Vagina (tissue), 2 donors: ENCODE measurements around the gene AK9. TPM values are rescaled to one million over a fixed set of nuclear protein-coding genes. Genes with fewer than 3 reads are reported as not detected.

Source experiments
- DNase-seq, 2 donors: peaks; one replicate each; pipeline ENCODE4 v3.0.0-alpha.2; 2017; ENCODE audit errors: extremely low spot score in 2 of 2
- H3K27ac ChIP-seq: fragments of 200-600 bp; sonication (generic); one replicate; pipeline ENCODE4 v1.5.1; 2019
- H3K27me3 ChIP-seq: fragments of 200-600 bp; sonication (generic); one replicate; pipeline ENCODE4 v1.5.1; 2019
- H3K36me3 ChIP-seq, 2 donors: fragments of 200-600 bp; sonication (generic); one replicate each; pipeline ENCODE4 v1.5.1; 2017 to 2019
- H3K4me1 ChIP-seq: fragments of 200-600 bp; sonication (generic); one replicate; pipeline ENCODE4 v1.5.1; 2019
- H3K4me3 ChIP-seq, 2 donors: fragments of 200-600 bp; sonication (generic); 1 replicate in 1 of 2; 2 replicates in 1 of 2; pipeline ENCODE4 v1.5.1; 2016 to 2019
- H3K9me3 ChIP-seq: fragments of 200-600 bp; sonication (generic); one replicate; pipeline ENCODE4 v1.5.1; 2019
- CTCF ChIP-seq, 3 experiments: fragments of 450-650 bp in 2 of 3; fragments of 200-600 bp in 1 of 3; sonication (generic) in 1 of 3; IDR thresholded peaks; one replicate each; pipeline ENCODE4 v1.5.1; 2017 to 2019; ENCODE audit warnings: antibody characterized with exemption in 3 of 3, mild to moderate bottlenecking in 2 of 3, moderate library complexity in 2 of 3
- POLR2A ChIP-seq, 2 donors: fragments of 450-650 bp; IDR thresholded peaks; one replicate each; pipeline ENCODE4 v1.6.1; 2017; ENCODE audit warnings: antibody characterized with exemption in 2 of 2, mild to moderate bottlenecking in 2 of 2, moderate library complexity in 2 of 2
- POLR2AphosphoS5 ChIP-seq, 2 donors: sonication (generic); formaldehyde crosslinking; IDR thresholded peaks; one replicate each; pipeline ENCODE4 v1.9.0; 2017; ENCODE audit warnings: antibody characterized with exemption in 2 of 2, mild to moderate bottlenecking in 2 of 2, low read depth in 1 of 2; ENCODE audit not compliant: insufficient read depth in 1 of 2
- intact Hi-C: fragments of 100-400 bp; cut with DNase I; formaldehyde crosslinking; loops from one replicate; pipeline ENCODE4 v1.15.1; 2023
- total RNA-seq: library from RNA; depleted of rRNA; stranded (reverse); fragments of >200 nt; gene quantifications from one replicate; pipeline ENCODE4 v1.2.3, GENCODE V29; 2016

The AK9 gene
- total RNA-seq, 1 donor from 2014 or later = 8.1 TPM

- Histone ChIP-seq H3K27me3 (no peaks in the 10 kb centered on the region), H3K9me3 (no peaks in the 10 kb centered on the region), H3K4me1 (peaks cover 45% of the 10 kb centered on the region), H3K36me3 (peaks cover 0 to 10% of the 10 kb centered on the region in 2 donors), H3K27ac (peak overlapping the region; percentile 84), H3K4me3 (no peak overlapping the region)
- TF ChIP-seq POLR2AphosphoS5 (IDR thresholded peaks at IDR 0.05; ENCODE audit: insufficient read depth in 1 of 2, low read depth in 1 of 2) = no peak
- no peak for TF ChIP-seq POLR2A (IDR thresholded peaks at IDR 0.05)
- no peak for TF ChIP-seq CTCF (IDR thresholded peaks at IDR 0.05)
- intact Hi-C loops = no loop called here
- DNase-seq = no peak
These were observed 233.4 kb downstream of the AK9 start for GRCh38 chr6:109457562-109457996.

GRCh38 chr6:109456710-109457561 lies 234.1 kb downstream of the AK9 start:
- no peak for DNase-seq
- H3K36me3 ChIP-seq = peaks cover 0 to 7% of the 10 kb centered on the region in 2 donors
- intact Hi-C loops = no loop called here
- H3K27ac ChIP-seq = peak overlapping the region; percentile 84
- no peaks in the 10 kb centered on the region for H3K27me3 ChIP-seq
- TF ChIP-seq CTCF (IDR thresholded peaks at IDR 0.05) = no peak
- TF ChIP-seq POLR2A (IDR thresholded peaks at IDR 0.05) = no peak
- TF ChIP-seq POLR2AphosphoS5 (IDR thresholded peaks at IDR 0.05; ENCODE audit: insufficient read depth in 1 of 2, low read depth in 1 of 2) = no peak
- no peaks in the 10 kb centered on the region for H3K9me3 ChIP-seq
- H3K4me3 ChIP-seq = peak overlapping the region; percentile 60 to 78
- peaks cover 49% of the 10 kb centered on the region for H3K4me1 ChIP-seq

- Histone ChIP-seq H3K27ac (peak overlapping the region; percentile 84), H3K36me3 (peaks cover 0 to 10% of the 10 kb centered on the region in 2 donors), H3K4me3 (peak overlapping the region; percentile 60 to 78), H3K27me3 (no peaks in the 10 kb centered on the region), H3K9me3 (no peaks in the 10 kb centered on the region), H3K4me1 (peaks cover 51% of the 10 kb centered on the region)
- intact Hi-C loops = no loop called here
- peak in 1 of 2 donors; percentile 4 for TF ChIP-seq POLR2AphosphoS5 (IDR thresholded peaks at IDR 0.05; ENCODE audit: insufficient read depth in 1 of 2, low read depth in 1 of 2)
- no peak for TF ChIP-seq CTCF (IDR thresholded peaks at IDR 0.05)
- DNase-seq = no peak
These were observed 234.9 kb downstream of the AK9 start for GRCh38 chr6:109456111-109456583.

- intact Hi-C loops = no loop called here
- Histone ChIP-seq H3K4me1 (peaks cover 51% of the 10 kb centered on the region), H3K9me3 (no peaks in the 10 kb centered on the region), H3K36me3 (peaks cover 0 to 10% of the 10 kb centered on the region in 2 donors), H3K4me3 (peak within 1 kb of the TSS; percentile 60 to 78), H3K27me3 (no peaks in the 10 kb centered on the region), H3K27ac (peak within 1 kb of the TSS; percentile 84)
- DNase-seq = no peak
- TF ChIP-seq POLR2AphosphoS5 (IDR thresholded peaks at IDR 0.05; ENCODE audit: insufficient read depth in 1 of 2, low read depth in 1 of 2) (peak in 1 of 2 donors; percentile 84), POLR2A (IDR thresholded peaks at IDR 0.05) (peak in 1 of 2 donors; percentile 46), CTCF (IDR thresholded peaks at IDR 0.05) (peak in 1 of 3 experiments; percentile 39)
These were observed 235.4 kb downstream of the AK9 start, which contains the start of gene MICAL1 for GRCh38 chr6:109455437-109456110. TSS of gene MICAL1 (minus strand) at chr6:109455772. CDS start at chr6:109454196, 1,576 bp downstream.
